HG03521 (cell line): ENCODE data around the gene RERE.

ENCODE experiments used
- ATAC-seq: cut with Tn5 transposase; IDR thresholded peaks from one replicate; pipeline ENCODE4 v1.9.1; 2021; ENCODE audit warnings: mild to moderate bottlenecking, moderate library complexity; ENCODE audit not compliant: unreplicated experiment

Gene RERE

GRCh38 chr1:8721679-8722324 lies 95.6 kb downstream of the RERE start:
- no peak for ATAC-seq

GRCh38 chr1:8720347-8720746 lies 97.1 kb downstream of the RERE start:
- ATAC-seq: no peak

- no peak for ATAC-seq
Observed at GRCh38 chr1:8718850-8719361, 98.5 kb downstream of the RERE start.

- ATAC-seq: no peak
Observed at GRCh38 chr1:8717148-8717547, 100.3 kb downstream of the RERE start.

- ATAC-seq: no peak
Observed at GRCh38 chr1:8716238-8716637, 101.2 kb downstream of the RERE start.

GRCh38 chr1:8714173-8714572 lies 103.3 kb downstream of the RERE start:
- no peak for ATAC-seq

- ATAC-seq: no peak
Observed at GRCh38 chr1:8712413-8713231, 104.8 kb downstream of the RERE start.

- ATAC-seq: no peak
Observed at GRCh38 chr1:8711873-8712412, 105.5 kb downstream of the RERE start.

GRCh38 chr1:8711151-8711550 lies 106.3 kb downstream of the RERE start:
- no peak for ATAC-seq

GRCh38 chr1:8708259-8708658 lies 109.2 kb downstream of the RERE start:
- ATAC-seq: no peak

- ATAC-seq: no peak
Observed at GRCh38 chr1:8706995-8707396, 110.4 kb downstream of the RERE start.

GRCh38 chr1:8706291-8706690 lies 111.1 kb downstream of the RERE start:
- no peak for ATAC-seq

- no peak for ATAC-seq
Observed at GRCh38 chr1:8704866-8705506, 112.5 kb downstream of the RERE start.

- peak; percentile 77 for ATAC-seq
Observed at GRCh38 chr1:8702850-8703810, 114.3 kb downstream of the RERE start.

GRCh38 chr1:8702472-8702849 lies 115.0 kb downstream of the RERE start:
- ATAC-seq: no peak

GRCh38 chr1:8701794-8702471 lies 115.5 kb downstream of the RERE start:
- ATAC-seq: no peak

- no peak for ATAC-seq
Observed at GRCh38 chr1:8699679-8700078, 117.8 kb downstream of the RERE start.

GRCh38 chr1:8698937-8699447 lies 118.4 kb downstream of the RERE start:
- ATAC-seq: no peak

- ATAC-seq: no peak
Observed at GRCh38 chr1:8698012-8698630, 119.3 kb downstream of the RERE start.
